ENCODE measurements around the gene NOS1AP. TPM values are rescaled to one million over a fixed set of nuclear protein-coding genes. Genes with fewer than 3 reads are reported as not detected.

NOS1AP gene
- polyA plus RNA-seq, 1 donor: 2.7 TPM

DNA sequence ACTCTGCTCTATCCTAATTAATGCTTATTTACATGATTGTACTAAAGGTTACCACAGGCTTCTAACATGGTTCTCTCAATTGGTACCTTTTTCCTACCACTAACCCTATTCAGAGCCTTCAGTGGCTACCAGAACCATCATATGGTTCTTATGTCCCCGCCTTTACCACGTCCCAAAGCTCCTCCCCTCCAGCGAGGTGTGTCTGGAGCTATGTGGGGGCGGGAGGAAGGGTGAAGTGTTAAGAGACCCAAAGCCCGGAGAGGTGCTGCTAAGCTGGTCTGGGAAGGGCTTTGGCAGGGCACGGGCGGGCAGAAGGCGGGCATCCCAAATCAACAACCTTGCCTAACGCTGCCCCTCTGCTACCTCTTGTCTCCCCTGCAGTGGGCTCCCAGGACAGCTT lies 297.2 kb downstream of the NOS1AP start:
- H3K4me3 ChIP-seq (ENCODE audit: low read length): peak overlapping the region; percentile 14
- H3K36me3 ChIP-seq (ENCODE audit: control insufficient read depth, insufficient read depth, low read length): peaks cover 3% of the 10 kb centered on the region
- no peak for DNase-seq
- peaks cover 5% of the 10 kb centered on the region for H3K9me3 ChIP-seq (ENCODE audit: control insufficient read depth, low read depth, low read length)
- no peak overlapping the region for H3K27ac ChIP-seq (ENCODE audit: low read length)
- H3K4me1 ChIP-seq (ENCODE audit: control insufficient read depth, insufficient read depth, low read length): peaks cover 10% of the 10 kb centered on the region
- H3K27me3 ChIP-seq (ENCODE audit: control insufficient read depth, insufficient read depth, low read length): no peaks in the 10 kb centered on the region
- no CpG with 5 or more reads among the region's 9 CpGs for WGBS (ENCODE audit: insufficient coverage, low lambda C conversion rate)

GRCh38 chr1:162367073-162367472 lies 297.6 kb downstream of the NOS1AP start:
- H3K27ac ChIP-seq (ENCODE audit: low read length): no peak overlapping the region
- DNase-seq: no peak

DNA sequence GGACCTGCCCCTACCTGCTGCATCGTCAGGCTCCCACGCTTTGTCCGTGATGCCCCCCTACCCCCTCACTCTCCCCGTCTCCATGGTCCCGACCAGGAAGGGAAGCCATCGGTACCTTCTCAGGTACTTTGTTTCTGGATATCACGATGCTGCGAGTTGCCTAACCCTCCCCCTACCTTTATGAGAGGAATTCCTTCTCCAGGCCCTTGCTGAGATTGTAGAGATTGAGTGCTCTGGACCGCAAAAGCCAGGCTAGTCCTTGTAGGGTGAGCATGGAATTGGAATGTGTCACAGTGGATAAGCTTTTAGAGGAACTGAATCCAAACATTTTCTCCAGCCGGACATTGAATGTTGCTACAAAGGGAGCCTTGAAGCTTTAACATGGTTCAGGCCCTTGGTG lies 298.3 kb downstream of the NOS1AP start:
- Histone ChIP-seq H3K36me3 (ENCODE audit: control insufficient read depth, insufficient read depth, low read length) (peaks cover 3% of the 10 kb centered on the region), H3K4me1 (ENCODE audit: control insufficient read depth, insufficient read depth, low read length) (peaks cover 10% of the 10 kb centered on the region), H3K9me3 (ENCODE audit: control insufficient read depth, low read depth, low read length) (peaks cover 5% of the 10 kb centered on the region), H3K27ac (ENCODE audit: low read length) (no peak overlapping the region), H3K4me3 (ENCODE audit: low read length) (no peak overlapping the region), H3K27me3 (ENCODE audit: control insufficient read depth, insufficient read depth, low read length) (no peaks in the 10 kb centered on the region)
- 88% methylated on average over 3 of the region's 10 CpGs for WGBS (ENCODE audit: insufficient coverage, low lambda C conversion rate)
- no peak for DNase-seq

More at GRCh38 chr1:162367073-162367472, 297.6 kb downstream of the NOS1AP start:
- Histone ChIP-seq H3K4me1 (ENCODE audit: control insufficient read depth, insufficient read depth, low read length) (peaks cover 10% of the 10 kb centered on the region), H3K4me3 (ENCODE audit: low read length) (peak overlapping the region; percentile 14), H3K9me3 (ENCODE audit: control insufficient read depth, low read depth, low read length) (peaks cover 5% of the 10 kb centered on the region), H3K27me3 (ENCODE audit: control insufficient read depth, insufficient read depth, low read length) (no peaks in the 10 kb centered on the region), H3K36me3 (ENCODE audit: control insufficient read depth, insufficient read depth, low read length) (peaks cover 3% of the 10 kb centered on the region)
- WGBS (ENCODE audit: insufficient coverage, low lambda C conversion rate): 95% methylated on average over 4 of the region's 36 CpGs

GRCh38 chr1:162368451-162368850 lies 299.0 kb downstream of the NOS1AP start:
- H3K4me1 ChIP-seq (ENCODE audit: control insufficient read depth, insufficient read depth, low read length): peaks cover 10% of the 10 kb centered on the region
- H3K4me3 ChIP-seq (ENCODE audit: low read length): no peak overlapping the region
- peaks cover 5% of the 10 kb centered on the region for H3K9me3 ChIP-seq (ENCODE audit: control insufficient read depth, low read depth, low read length)
- H3K27me3 ChIP-seq (ENCODE audit: control insufficient read depth, insufficient read depth, low read length): no peaks in the 10 kb centered on the region
- no CpG with 5 or more reads among the region's 4 CpGs for WGBS (ENCODE audit: insufficient coverage, low lambda C conversion rate)
- peaks cover 3% of the 10 kb centered on the region for H3K36me3 ChIP-seq (ENCODE audit: control insufficient read depth, insufficient read depth, low read length)
- no peak for DNase-seq
- H3K27ac ChIP-seq (ENCODE audit: low read length): no peak overlapping the region

GRCh38 chr1:162369571-162369970 lies 300.1 kb downstream of the NOS1AP start:
- WGBS (ENCODE audit: insufficient coverage, low lambda C conversion rate): no CpG with 5 or more reads among the region's 7 CpGs
- Histone ChIP-seq H3K27ac (ENCODE audit: low read length) (no peak overlapping the region), H3K27me3 (ENCODE audit: control insufficient read depth, insufficient read depth, low read length) (no peaks in the 10 kb centered on the region), H3K4me1 (ENCODE audit: control insufficient read depth, insufficient read depth, low read length) (peaks cover 10% of the 10 kb centered on the region), H3K4me3 (ENCODE audit: low read length) (no peak overlapping the region), H3K36me3 (ENCODE audit: control insufficient read depth, insufficient read depth, low read length) (peaks cover 3% of the 10 kb centered on the region), H3K9me3 (ENCODE audit: control insufficient read depth, low read depth, low read length) (peaks cover 5% of the 10 kb centered on the region)
- no peak for DNase-seq

- no peak overlapping the region for H3K27ac ChIP-seq (ENCODE audit: low read length)
- peaks cover 9% of the 10 kb centered on the region for H3K4me1 ChIP-seq (ENCODE audit: control insufficient read depth, insufficient read depth, low read length)
- peaks cover 3% of the 10 kb centered on the region for H3K36me3 ChIP-seq (ENCODE audit: control insufficient read depth, insufficient read depth, low read length)
- WGBS (ENCODE audit: insufficient coverage, low lambda C conversion rate): 100% methylated on average over 1 of the region's 1 CpG
- H3K4me3 ChIP-seq (ENCODE audit: low read length): no peak overlapping the region
- DNase-seq: no peak
- H3K27me3 ChIP-seq (ENCODE audit: control insufficient read depth, insufficient read depth, low read length): no peaks in the 10 kb centered on the region
- H3K9me3 ChIP-seq (ENCODE audit: control insufficient read depth, low read depth, low read length): peaks cover 5% of the 10 kb centered on the region
These were observed 300.7 kb downstream of the NOS1AP start for GRCh38 chr1:162370161-162370560.

- peaks cover 3% of the 10 kb centered on the region for H3K36me3 ChIP-seq (ENCODE audit: control insufficient read depth, insufficient read depth, low read length)
- WGBS (ENCODE audit: insufficient coverage, low lambda C conversion rate): no CpG with 5 or more reads among the region's 3 CpGs
These were observed 301.2 kb downstream of the NOS1AP start for GRCh38 chr1:162370721-162371120.

DNA sequence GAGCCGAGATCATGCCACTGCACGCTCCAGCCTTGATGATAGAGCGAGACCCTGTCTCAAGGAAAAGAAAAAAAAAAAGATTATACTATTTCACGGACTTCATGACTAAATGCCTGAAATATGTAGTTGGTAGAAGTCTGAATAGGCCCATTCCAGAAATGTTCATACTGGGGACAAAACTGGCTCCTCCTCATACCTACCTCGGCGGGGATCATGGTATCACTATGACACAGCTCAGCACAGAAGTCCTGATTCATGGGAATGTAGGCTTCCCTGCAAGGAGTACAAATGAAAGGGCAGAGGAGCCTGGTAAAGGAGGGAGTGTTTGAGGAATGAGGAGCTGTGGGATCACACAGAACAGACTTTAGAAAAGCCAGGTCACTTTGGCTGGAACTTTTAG lies 302.1 kb downstream of the NOS1AP start:
- H3K4me3 ChIP-seq (ENCODE audit: low read length): no peak overlapping the region
- peaks cover 5% of the 10 kb centered on the region for H3K9me3 ChIP-seq (ENCODE audit: control insufficient read depth, low read depth, low read length)
- DNase-seq: no peak
- no peaks in the 10 kb centered on the region for H3K4me1 ChIP-seq (ENCODE audit: control insufficient read depth, insufficient read depth, low read length)
- no peak overlapping the region for H3K27ac ChIP-seq (ENCODE audit: low read length)
- no peaks in the 10 kb centered on the region for H3K27me3 ChIP-seq (ENCODE audit: control insufficient read depth, insufficient read depth, low read length)
- no CpG with 5 or more reads among the region's 6 CpGs for WGBS (ENCODE audit: insufficient coverage, low lambda C conversion rate)
- peaks cover 3% of the 10 kb centered on the region for H3K36me3 ChIP-seq (ENCODE audit: control insufficient read depth, insufficient read depth, low read length)

More at GRCh38 chr1:162370721-162371120, 301.2 kb downstream of the NOS1AP start:
- Histone ChIP-seq H3K4me3 (ENCODE audit: low read length) (no peak overlapping the region), H3K27me3 (ENCODE audit: control insufficient read depth, insufficient read depth, low read length) (no peaks in the 10 kb centered on the region), H3K9me3 (ENCODE audit: control insufficient read depth, low read depth, low read length) (peaks cover 5% of the 10 kb centered on the region), H3K27ac (ENCODE audit: low read length) (no peak overlapping the region), H3K4me1 (ENCODE audit: control insufficient read depth, insufficient read depth, low read length) (peaks cover 6% of the 10 kb centered on the region)
- DNase-seq: no peak

GRCh38 chr1:162372159-162373071 lies 302.9 kb downstream of the NOS1AP start:
- Histone ChIP-seq H3K27me3 (ENCODE audit: control insufficient read depth, insufficient read depth, low read length) (no peaks in the 10 kb centered on the region), H3K36me3 (ENCODE audit: control insufficient read depth, insufficient read depth, low read length) (no peaks in the 10 kb centered on the region), H3K9me3 (ENCODE audit: control insufficient read depth, low read depth, low read length) (no peaks in the 10 kb centered on the region), H3K4me3 (ENCODE audit: low read length) (no peak overlapping the region), H3K27ac (ENCODE audit: low read length) (no peak overlapping the region), H3K4me1 (ENCODE audit: control insufficient read depth, insufficient read depth, low read length) (no peaks in the 10 kb centered on the region)
- WGBS (ENCODE audit: insufficient coverage, low lambda C conversion rate): no CpG with 5 or more reads among the region's 13 CpGs
- no peak for DNase-seq

DNA sequence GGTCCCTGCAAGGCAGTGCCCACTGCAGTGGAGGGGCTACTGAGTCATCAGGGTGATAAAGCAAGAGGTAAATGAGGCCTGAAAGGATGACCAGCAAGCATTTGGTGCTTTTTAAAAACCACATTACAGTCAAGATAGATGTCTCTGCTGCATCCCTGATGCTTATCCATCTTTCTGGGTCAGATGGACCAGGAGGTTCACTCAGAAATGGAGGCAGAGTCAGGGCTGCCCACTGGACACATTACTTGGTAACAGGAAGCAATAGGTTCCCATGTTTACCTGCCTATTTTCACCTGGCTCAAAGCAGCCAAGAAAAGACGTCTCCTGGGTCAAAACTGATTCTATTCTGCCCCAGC lies 303.6 kb downstream of the NOS1AP start:
- no CpG with 5 or more reads among the region's 1 CpG for WGBS (ENCODE audit: insufficient coverage, low lambda C conversion rate)
- no peak overlapping the region for H3K4me3 ChIP-seq (ENCODE audit: low read length)
- H3K27me3 ChIP-seq (ENCODE audit: control insufficient read depth, insufficient read depth, low read length): no peaks in the 10 kb centered on the region
- H3K27ac ChIP-seq (ENCODE audit: low read length): no peak overlapping the region
- no peaks in the 10 kb centered on the region for H3K4me1 ChIP-seq (ENCODE audit: control insufficient read depth, insufficient read depth, low read length)
- DNase-seq: no peak
- H3K36me3 ChIP-seq (ENCODE audit: control insufficient read depth, insufficient read depth, low read length): no peaks in the 10 kb centered on the region
- H3K9me3 ChIP-seq (ENCODE audit: control insufficient read depth, low read depth, low read length): no peaks in the 10 kb centered on the region
